GM19452 (cell line): ENCODE data around the gene CT45A8.
"Not testable (repeated sequence)": the region's sequence is repeated elsewhere in the genome, so short reads cannot be mapped to it uniquely, and the experiment has no call there.

Experiments
- ATAC-seq: cut with Tn5 transposase; IDR thresholded peaks from one replicate; pipeline ENCODE4 v1.9.1; 2021; ENCODE audit not compliant: unreplicated experiment

CT45A8 gene

GRCh38 chrX:135854438-135854837 is at the start of gene CT45A8:
CT45A8 (minus strand) TSS chrX:135854538; CDS start chrX:135850783, 3,755 bp downstream.
- ATAC-seq = not testable (repeated sequence)

- ATAC-seq = no peak
These were observed 39.0 kb upstream of the CT45A8 start, which contains the start of the genes CT45A10 and SAGE1 for GRCh38 chrX:135893294-135893817. CT45A10 (minus strand) TSS chrX:135893444; CDS start chrX:135885344, 8,100 bp downstream. SAGE1 (plus strand) TSS chrX:135893716; CDS start chrX:135896243, 2,527 bp downstream.

- no peak for ATAC-seq
These were observed 38.4 kb upstream of the CT45A8 start for GRCh38 chrX:135892781-135893180.

GRCh38 chrX:135890087-135890585 is 35.8 kb upstream of the CT45A8 start:
- no peak for ATAC-seq

GRCh38 chrX:135888976-135889375 is 34.6 kb upstream of the CT45A8 start:
- not testable (repeated sequence) for ATAC-seq

GRCh38 chrX:135888230-135888629 is 33.9 kb upstream of the CT45A8 start:
- ATAC-seq = not testable (repeated sequence)

- not testable (repeated sequence) for ATAC-seq
These were observed 28.4 kb upstream of the CT45A8 start for GRCh38 chrX:135882741-135883140.

DNA sequence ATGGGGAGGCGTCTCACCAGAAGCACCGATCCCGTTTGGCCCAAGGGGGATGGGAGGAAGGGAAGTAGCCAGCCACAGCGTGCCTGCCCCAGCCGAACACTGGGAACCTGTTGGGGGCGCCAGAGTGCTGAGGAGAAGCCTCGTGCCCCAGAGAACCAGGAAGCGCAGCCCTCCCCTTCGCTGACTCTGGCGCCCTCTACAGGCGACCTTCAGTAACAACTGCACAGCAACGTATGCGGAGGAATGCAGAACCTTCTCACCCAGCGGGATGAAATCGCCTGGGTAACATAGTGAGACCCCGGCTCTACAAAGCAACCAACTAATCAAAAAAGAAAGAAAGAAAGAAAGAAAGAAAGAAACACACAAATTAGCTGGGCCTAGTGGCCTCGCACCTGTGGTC is 17.4 kb upstream of the CT45A8 start, which contains the start of gene CT45A9:
CT45A9 (minus strand) TSS at position 101 of the 400 bp plus-strand sequence. CDS start 3,751 bp downstream, outside the sequence.
- ATAC-seq = not testable (repeated sequence)

DNA sequence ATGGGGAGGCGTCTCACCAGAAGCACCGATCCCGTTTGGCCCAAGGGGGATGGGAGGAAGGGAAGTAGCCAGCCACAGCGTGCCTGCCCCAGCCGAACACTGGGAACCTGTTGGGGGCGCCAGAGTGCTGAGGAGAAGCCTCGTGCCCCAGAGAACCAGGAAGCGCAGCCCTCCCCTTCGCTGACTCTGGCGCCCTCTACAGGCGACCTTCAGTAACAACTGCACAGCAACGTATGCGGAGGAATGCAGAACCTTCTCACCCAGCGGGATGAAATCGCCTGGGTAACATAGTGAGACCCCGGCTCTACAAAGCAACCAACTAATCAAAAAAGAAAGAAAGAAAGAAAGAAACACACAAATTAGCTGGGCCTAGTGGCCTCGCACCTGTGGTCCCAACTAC is 17.2 kb downstream of the CT45A8 start, which contains the start of gene CT45A7:
CT45A7 (minus strand) TSS at position 101 of the 400 bp plus-strand sequence. CDS start 3,747 bp downstream, outside the sequence.
- ATAC-seq = not testable (repeated sequence)

GRCh38 chrX:135819912-135820311 is 34.4 kb downstream of the CT45A8 start, which contains the start of gene CT45A2:
CT45A2 (minus strand) TSS chrX:135820012; CDS start chrX:135816265, 3,747 bp downstream.
- ATAC-seq = not testable (repeated sequence)

DNA sequence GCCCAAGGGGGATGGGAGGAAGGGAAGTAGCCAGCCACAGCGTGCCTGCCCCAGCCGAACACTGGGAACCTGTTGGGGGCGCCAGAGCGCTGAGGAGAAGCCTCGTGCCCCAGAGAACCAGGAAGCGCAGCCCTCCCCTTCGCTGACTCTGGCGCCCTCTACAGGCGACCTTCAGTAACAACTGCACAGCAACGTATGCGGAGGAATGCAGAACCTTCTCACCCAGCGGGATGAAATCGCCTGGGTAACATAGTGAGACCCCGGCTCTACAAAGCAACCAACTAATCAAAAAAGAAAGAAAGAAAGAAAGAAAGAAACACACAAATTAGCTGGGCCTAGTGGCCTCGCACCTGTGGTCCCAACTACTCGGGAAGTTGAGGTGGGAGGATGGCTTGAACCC is 51.7 kb downstream of the CT45A8 start, which contains the start of gene CT45A6:
CT45A6 (minus strand) TSS at position 101 of the 400 bp plus-strand sequence. CDS start 3,794 bp downstream, outside the sequence.
- ATAC-seq = not testable (repeated sequence)
